GM23338 (cell line): ENCODE measurements around the gene EMC9. TPM values are rescaled to one million over a fixed set of nuclear protein-coding genes. Genes with fewer than 3 reads are reported as not detected.

Source experiments
- ATAC-seq: fragments of 200-7000 bp; cut with Tn5 transposase; 3 replicates; pipeline ENCODE4 v1.9.1; 2020
- DNase-seq: peaks from one replicate; pipeline ENCODE4 v3.0.0-alpha.2; 2015; ENCODE audit warnings: low spot score
- H2AFZ ChIP-seq: fragments of 200-600 bp; sonication (generic); 2 replicates; pipeline ENCODE4 v1.8.0; 2016; ENCODE audit warnings: antibody characterized with exemption, mild to moderate bottlenecking, moderate library complexity
- H3F3A ChIP-seq: fragments of 200-600 bp; sonication (generic); replicated peaks from 2 replicates; pipeline ENCODE4 v1.8.0; 2017; ENCODE audit warnings: antibody characterized with exemption, mixed run types, low read depth
- H3K27ac ChIP-seq: fragments of 200-600 bp; sonication (generic); 2 replicates; pipeline ENCODE4 v1.6.1; 2016; ENCODE audit warnings: low read depth
- H3K27me3 ChIP-seq: fragments of 200-600 bp; sonication (generic); 2 replicates; pipeline ENCODE4 v1.8.0; 2016; ENCODE audit warnings: mild to moderate bottlenecking, mixed run types, moderate library complexity; ENCODE audit not compliant: insufficient read depth
- H3K36me3 ChIP-seq: fragments of 200-600 bp; sonication (generic); 2 replicates; pipeline ENCODE4 v1.8.0; 2016; ENCODE audit warnings: mild to moderate bottlenecking; ENCODE audit not compliant: insufficient read depth
- H3K4me1 ChIP-seq: fragments of 200-600 bp; sonication (generic); 2 replicates; pipeline ENCODE4 v1.8.0; 2016; ENCODE audit warnings: mild to moderate bottlenecking, moderate library complexity; ENCODE audit not compliant: insufficient read depth
- H3K4me2 ChIP-seq: fragments of 200-600 bp; sonication (generic); 2 replicates; pipeline ENCODE4 v1.7.1; 2017; ENCODE audit warnings: mixed run types
- H3K4me3 ChIP-seq: fragments of 200-600 bp; sonication (generic); 2 replicates; pipeline ENCODE4 v1.6.1; 2016; ENCODE audit warnings: mixed run types
- H3K79me2 ChIP-seq: fragments of 200-600 bp; sonication (generic); replicated peaks from 2 replicates; pipeline ENCODE4 v1.8.0; 2017; ENCODE audit warnings: mild to moderate bottlenecking; ENCODE audit not compliant: insufficient read depth
- H3K9me2 ChIP-seq: fragments of 200-600 bp; sonication (generic); 2 replicates; pipeline ENCODE4 v1.8.0; 2017; ENCODE audit not compliant: insufficient read depth
- H4K20me1 ChIP-seq: fragments of 200-600 bp; sonication (generic); replicated peaks from 2 replicates; pipeline ENCODE4 v1.8.0; 2017; ENCODE audit warnings: mild to moderate bottlenecking; ENCODE audit not compliant: insufficient read depth
- H3K27ac Mint-ChIP-seq: 2 replicates; pipeline ENCODE4 v1.8.0; 2020; ENCODE audit warnings: inconsistent platforms, mild to moderate bottlenecking, moderate library complexity, mixed read lengths
- H3K27me3 Mint-ChIP-seq: 3 replicates; pipeline ENCODE4 v1.8.0; 2022; ENCODE audit warnings: low read depth, mild to moderate bottlenecking, moderate library complexity, mixed read lengths, inconsistent platforms; ENCODE audit not compliant: insufficient read depth, poor library complexity
- H3K36me3 Mint-ChIP-seq: 3 replicates; pipeline ENCODE4 v1.8.0; 2021; ENCODE audit warnings: low read depth, mild to moderate bottlenecking, inconsistent platforms, moderate library complexity, mixed read lengths
- H3K4me1 Mint-ChIP-seq: 3 replicates; pipeline ENCODE4 v1.8.0; 2020; ENCODE audit warnings: mild to moderate bottlenecking, inconsistent platforms, mixed read lengths
- H3K4me3 Mint-ChIP-seq: 3 replicates; pipeline ENCODE4 v1.8.0; 2021; ENCODE audit warnings: moderate library complexity, mild to moderate bottlenecking, inconsistent platforms, mixed read lengths
- H3K9me3 Mint-ChIP-seq: 3 replicates; pipeline ENCODE4 v1.8.0; 2020; ENCODE audit warnings: moderate library complexity, mild to moderate bottlenecking, inconsistent platforms, mixed read lengths
- CREB1 ChIP-seq: fragments of 250-450 bp; sonication (Bioruptor Pico); IDR thresholded peaks from 2 replicates; pipeline ENCODE4 v1.5.0; 2020; ENCODE audit warnings: low read depth, mild to moderate bottlenecking, moderate library complexity
- ETS1 ChIP-seq: IDR thresholded peaks from 2 replicates; pipeline ENCODE4 v1.6.1; 2016; ENCODE audit warnings: antibody characterized with exemption
- EZH2 ChIP-seq: fragments of 200-600 bp; sonication (generic); IDR thresholded peaks from one replicate; pipeline ENCODE4 v1.8.0; 2017; ENCODE audit warnings: antibody characterized with exemption, mild to moderate bottlenecking, low read depth; ENCODE audit not compliant: unreplicated experiment
- EZH2phosphoT487 ChIP-seq: fragments of 200-600 bp; sonication (generic); IDR thresholded peaks from one replicate; pipeline ENCODE4 v1.8.1; 2018; ENCODE audit warnings: antibody characterized with exemption; ENCODE audit not compliant: unreplicated experiment
- JUNB ChIP-seq: IDR thresholded peaks from one replicate; pipeline ENCODE4 v1.6.1; 2016; ENCODE audit warnings: antibody characterized with exemption; ENCODE audit not compliant: unreplicated experiment
- NANOG ChIP-seq: IDR thresholded peaks from 2 replicates; pipeline ENCODE4 v1.6.1; 2016; ENCODE audit warnings: antibody characterized with exemption, borderline replicate concordance
- POLR2AphosphoS5 ChIP-seq: IDR thresholded peaks from 2 replicates; pipeline ENCODE4 v1.6.1; 2016; ENCODE audit warnings: antibody characterized with exemption, low read depth
- STAT1 ChIP-seq: IDR thresholded peaks from one replicate; pipeline ENCODE4 v1.6.1; 2016; ENCODE audit warnings: antibody characterized with exemption; ENCODE audit not compliant: unreplicated experiment
- ZNF114 ChIP-seq: fragments of 250-450 bp; sonication (Bioruptor Pico); IDR thresholded peaks from 2 replicates; pipeline ENCODE4 v1.5.0; 2020; ENCODE audit warnings: mild to moderate bottlenecking, moderate library complexity
- ZNF331 ChIP-seq: fragments of 250-450 bp; sonication (Bioruptor Pico); IDR thresholded peaks from 2 replicates; pipeline ENCODE4 v1.5.0; 2020; ENCODE audit warnings: low read depth, mild to moderate bottlenecking, moderate library complexity
- ZNF462 ChIP-seq: fragments of 250-450 bp; sonication (Bioruptor Pico); IDR thresholded peaks from 2 replicates; pipeline ENCODE4 v1.5.0; 2020; ENCODE audit warnings: mild to moderate bottlenecking, moderate library complexity
- polyA plus RNA-seq: library from polyadenylated mRNA; unstranded; fragments of >200 nt; fragmentation: Nextera tagmentation; extraction: Ambion mirVana; gene quantifications from 2 replicates; pipeline ENCODE4 v1.2.1, GENCODE V29; 2016
- total RNA-seq: library from RNA; depleted of rRNA; stranded (reverse); fragments of >200 nt; shearing (Covaris generic); gene quantifications from 2 replicates; pipeline ENCODE4 v1.2.3, GENCODE V29; 2014
- TF ChIP-seq, protein P1 (sequence below), 2 experiments: fragments of 200-600 bp in 1 of 2; sonication (generic) in 1 of 2; conservative IDR thresholded peaks; 2 replicates each; pipeline versions ENCODE4 v1.5.1 to v1.6.1; 2016 to 2017; ENCODE audit warnings: antibody characterized with exemption in 2 of 2, low read depth in 2 of 2, mild to moderate bottlenecking in 2 of 2, moderate library complexity in 1 of 2
- TF ChIP-seq, protein P2 (sequence below): IDR thresholded peaks from one replicate; pipeline ENCODE4 v1.6.1; 2018; ENCODE audit warnings: antibody characterized with exemption; ENCODE audit not compliant: unreplicated experiment

EMC9 gene
- total and polyA plus RNA-seq, 2 experiments from 2014 or later = 30.0 to 64.2 TPM

DNA sequence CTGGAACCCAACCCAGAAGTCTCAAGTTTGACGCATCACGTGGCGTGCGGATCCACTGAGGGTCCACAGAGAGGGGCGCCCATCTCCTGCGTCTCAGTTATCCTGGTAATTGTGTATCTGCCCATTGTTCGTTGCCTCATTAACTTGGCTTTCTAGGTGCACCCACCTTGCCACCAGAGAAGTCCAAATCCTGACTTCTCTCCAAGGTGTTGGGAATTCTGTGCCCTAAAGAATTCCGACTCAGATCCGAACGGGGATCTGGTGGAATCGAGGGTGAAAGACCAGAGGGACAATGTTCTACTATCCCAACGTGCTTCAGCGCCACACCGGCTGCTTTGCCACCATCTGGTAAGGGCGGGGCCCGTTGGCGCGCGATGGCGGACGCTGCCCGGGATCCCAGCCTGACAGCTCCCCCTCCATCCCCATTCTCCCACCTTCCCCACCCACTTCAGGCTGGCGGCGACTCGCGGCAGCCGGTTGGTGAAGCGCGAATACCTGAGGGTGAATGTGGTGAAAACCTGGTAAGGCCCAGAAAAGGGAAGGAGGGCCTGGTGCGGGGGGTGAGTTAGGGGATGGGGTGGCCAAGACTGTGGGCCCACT lies 31.0 kb upstream of the EMC9 start:
- Histone ChIP-seq H3K4me3 (peak overlapping the region; percentile 81), H4K20me1 (no peaks in the 10 kb centered on the region; the same call in 1 of the 2 replicates), H3F3A (peaks cover 7% of the 10 kb centered on the region; the same call in 1 of the 2 replicates), H3K9me2 (no peaks in the 10 kb centered on the region), H3K36me3 (no peaks in the 10 kb centered on the region), H3K4me1 (0 out of 2 replicates have a peak, but pooled peaks cover 3% of the 10 kb centered on the region), H3K27me3 (no peaks in the 10 kb centered on the region), H2AFZ (peak overlapping the region; percentile 99), H3K27ac (no peak overlapping the region), H3K79me2 (no peaks in the 10 kb centered on the region), H3K4me2 (peak overlapping the region; percentile 100)
- H3K4me3 Mint-ChIP-seq = peak overlapping the region; percentile 87
- ATAC-seq (peak; percentile 16), DNase-seq (peak; percentile 51)
- H3K4me1 Mint-ChIP-seq = peaks cover 4% of the 10 kb centered on the region; the same call in 1 of the 3 replicates
- peaks cover 16% of the 10 kb centered on the region; the same call in 2 of the 3 replicates for H3K36me3 Mint-ChIP-seq
- peaks cover 19% of the 10 kb centered on the region for H3K27me3 Mint-ChIP-seq
- no peaks in the 10 kb centered on the region for H3K9me3 Mint-ChIP-seq
- no peak overlapping the region for H3K27ac Mint-ChIP-seq
- TF ChIP-seq ZNF331 (CRISPR knock-in tag) (no peak), ETS1 (no peak), ZNF462 (CRISPR knock-in tag) (no peak), POLR2AphosphoS5 (no peak), STAT1 (no peak), EZH2phosphoT487 (no peak), CREB1 (CRISPR knock-in tag) (no peak), JUNB (no peak), NANOG (no peak), ZNF114 (CRISPR knock-in tag) (no peak), EZH2 (no peak)
- TF ChIP-seq, protein P1, sequence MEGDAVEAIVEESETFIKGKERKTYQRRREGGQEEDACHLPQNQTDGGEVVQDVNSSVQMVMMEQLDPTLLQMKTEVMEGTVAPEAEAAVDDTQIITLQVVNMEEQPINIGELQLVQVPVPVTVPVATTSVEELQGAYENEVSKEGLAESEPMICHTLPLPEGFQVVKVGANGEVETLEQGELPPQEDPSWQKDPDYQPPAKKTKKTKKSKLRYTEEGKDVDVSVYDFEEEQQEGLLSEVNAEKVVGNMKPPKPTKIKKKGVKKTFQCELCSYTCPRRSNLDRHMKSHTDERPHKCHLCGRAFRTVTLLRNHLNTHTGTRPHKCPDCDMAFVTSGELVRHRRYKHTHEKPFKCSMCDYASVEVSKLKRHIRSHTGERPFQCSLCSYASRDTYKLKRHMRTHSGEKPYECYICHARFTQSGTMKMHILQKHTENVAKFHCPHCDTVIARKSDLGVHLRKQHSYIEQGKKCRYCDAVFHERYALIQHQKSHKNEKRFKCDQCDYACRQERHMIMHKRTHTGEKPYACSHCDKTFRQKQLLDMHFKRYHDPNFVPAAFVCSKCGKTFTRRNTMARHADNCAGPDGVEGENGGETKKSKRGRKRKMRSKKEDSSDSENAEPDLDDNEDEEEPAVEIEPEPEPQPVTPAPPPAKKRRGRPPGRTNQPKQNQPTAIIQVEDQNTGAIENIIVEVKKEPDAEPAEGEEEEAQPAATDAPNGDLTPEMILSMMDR (conservative IDR thresholded peaks at IDR 0.05; ENCODE audit: low read depth in 2 of 2) = no peak
- TF ChIP-seq, protein P2, sequence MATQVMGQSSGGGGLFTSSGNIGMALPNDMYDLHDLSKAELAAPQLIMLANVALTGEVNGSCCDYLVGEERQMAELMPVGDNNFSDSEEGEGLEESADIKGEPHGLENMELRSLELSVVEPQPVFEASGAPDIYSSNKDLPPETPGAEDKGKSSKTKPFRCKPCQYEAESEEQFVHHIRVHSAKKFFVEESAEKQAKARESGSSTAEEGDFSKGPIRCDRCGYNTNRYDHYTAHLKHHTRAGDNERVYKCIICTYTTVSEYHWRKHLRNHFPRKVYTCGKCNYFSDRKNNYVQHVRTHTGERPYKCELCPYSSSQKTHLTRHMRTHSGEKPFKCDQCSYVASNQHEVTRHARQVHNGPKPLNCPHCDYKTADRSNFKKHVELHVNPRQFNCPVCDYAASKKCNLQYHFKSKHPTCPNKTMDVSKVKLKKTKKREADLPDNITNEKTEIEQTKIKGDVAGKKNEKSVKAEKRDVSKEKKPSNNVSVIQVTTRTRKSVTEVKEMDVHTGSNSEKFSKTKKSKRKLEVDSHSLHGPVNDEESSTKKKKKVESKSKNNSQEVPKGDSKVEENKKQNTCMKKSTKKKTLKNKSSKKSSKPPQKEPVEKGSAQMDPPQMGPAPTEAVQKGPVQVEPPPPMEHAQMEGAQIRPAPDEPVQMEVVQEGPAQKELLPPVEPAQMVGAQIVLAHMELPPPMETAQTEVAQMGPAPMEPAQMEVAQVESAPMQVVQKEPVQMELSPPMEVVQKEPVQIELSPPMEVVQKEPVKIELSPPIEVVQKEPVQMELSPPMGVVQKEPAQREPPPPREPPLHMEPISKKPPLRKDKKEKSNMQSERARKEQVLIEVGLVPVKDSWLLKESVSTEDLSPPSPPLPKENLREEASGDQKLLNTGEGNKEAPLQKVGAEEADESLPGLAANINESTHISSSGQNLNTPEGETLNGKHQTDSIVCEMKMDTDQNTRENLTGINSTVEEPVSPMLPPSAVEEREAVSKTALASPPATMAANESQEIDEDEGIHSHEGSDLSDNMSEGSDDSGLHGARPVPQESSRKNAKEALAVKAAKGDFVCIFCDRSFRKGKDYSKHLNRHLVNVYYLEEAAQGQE = no peak
